Measurements from ENCODE around the gene ARGLU1. TPM values are rescaled to one million over a fixed set of nuclear protein-coding genes. Genes with fewer than 3 reads are reported as not detected.

The ARGLU1 gene
- total RNA-seq, 4 donors from 2014 or later, result 95.4 to 233 (median 126) TPM

DNA sequence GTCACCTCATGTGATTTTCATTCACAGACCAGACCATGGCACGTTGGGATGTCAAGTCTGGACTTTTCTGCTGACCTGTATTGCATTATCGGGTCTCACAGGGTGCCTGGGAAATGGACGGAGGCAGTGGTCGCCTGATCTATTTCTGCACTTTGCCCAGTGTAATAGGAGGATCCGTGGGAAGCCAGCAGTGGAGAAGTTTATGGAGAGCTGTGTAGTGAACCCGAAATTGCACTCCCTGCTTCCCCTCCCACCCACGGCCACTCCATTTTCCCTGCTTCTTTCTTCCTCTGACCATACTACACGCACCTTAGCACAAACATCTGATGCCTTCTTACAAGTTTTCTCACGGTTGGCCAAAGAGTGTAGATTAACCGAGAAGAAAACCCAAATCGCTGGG is 49.4 kb downstream of the ARGLU1 start:
- H3K4me3 ChIP-seq, result no peak overlapping the region
- TF ChIP-seq CTCF (IDR thresholded peaks at IDR 0.05), result no peak
- TF ChIP-seq POLR2A (IDR thresholded peaks at IDR 0.05), result no peak
- H3K9me3 ChIP-seq, result no peaks in the 10 kb centered on the region
- DNase-seq, result no peak
- no peaks in the 10 kb centered on the region for H3K27me3 ChIP-seq
- H3K36me3 ChIP-seq, result peaks cover 0 to 6% (median 0%) of the 10 kb centered on the region in 3 donors
- H3K27ac ChIP-seq, result no peak overlapping the region
- H3K4me1 ChIP-seq, result peaks cover 0 to 4% (median 0%) of the 10 kb centered on the region in 4 donors

DNA sequence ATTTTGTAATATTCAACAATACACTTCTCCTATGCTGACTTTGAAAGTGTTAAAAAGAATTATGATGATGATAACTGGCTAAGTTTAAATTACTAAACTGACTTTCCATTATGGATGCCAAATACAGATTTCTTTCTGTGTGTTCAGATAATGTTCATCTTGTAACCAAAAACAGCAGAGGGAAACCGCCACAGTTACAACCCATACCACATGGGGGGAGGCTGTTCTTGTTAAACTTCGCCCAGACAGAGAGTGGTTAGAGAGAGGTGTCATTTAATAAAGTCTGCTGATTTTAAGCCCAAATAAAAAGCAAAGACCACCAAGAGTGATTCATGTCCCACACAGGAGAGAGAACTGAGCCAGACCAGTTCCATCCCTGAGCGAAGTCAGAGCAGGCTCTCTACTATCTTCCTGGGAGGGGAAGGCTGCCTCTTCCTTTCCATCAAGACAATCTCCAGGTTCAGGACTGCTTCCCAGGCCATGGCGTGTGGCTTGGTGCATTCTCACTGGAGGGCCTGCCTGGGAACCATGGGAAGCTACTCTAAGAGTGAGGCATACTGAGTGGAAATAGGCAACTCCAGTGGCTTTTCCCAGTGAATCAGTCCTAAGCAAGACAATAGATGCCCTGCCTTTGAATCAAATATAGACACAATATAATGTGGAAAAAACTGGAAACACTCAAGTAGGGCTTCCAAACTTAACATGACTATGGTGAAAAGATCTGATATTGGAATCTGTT is 50.7 kb downstream of the ARGLU1 start:
- TF ChIP-seq POLR2A (IDR thresholded peaks at IDR 0.05) (no peak), CTCF (IDR thresholded peaks at IDR 0.05) (no peak)

GRCh38 chr13:106515635-106516254 is 52.2 kb downstream of the ARGLU1 start:
- H3K4me3 ChIP-seq, result no peak overlapping the region
- TF ChIP-seq CTCF (IDR thresholded peaks at IDR 0.05) (no peak), POLR2A (IDR thresholded peaks at IDR 0.05) (no peak)
- no peak overlapping the region for H3K27ac ChIP-seq
- peaks cover 0 to 9% (median 0%) of the 10 kb centered on the region in 3 donors for H3K36me3 ChIP-seq
- H3K9me3 ChIP-seq, result no peaks in the 10 kb centered on the region
- H3K4me1 ChIP-seq, result no peaks in the 10 kb centered on the region
- DNase-seq, result no peak
- H3K27me3 ChIP-seq, result no peaks in the 10 kb centered on the region

More for the DNA sequence above, 50.7 kb downstream of the ARGLU1 start:
- no peaks in the 10 kb centered on the region for H3K9me3 ChIP-seq
- H3K4me3 ChIP-seq, result no peak overlapping the region
- H3K36me3 ChIP-seq, result peaks cover 0 to 6% (median 0%) of the 10 kb centered on the region in 3 donors
- no peaks in the 10 kb centered on the region for H3K27me3 ChIP-seq
- no peak for DNase-seq
- no peak overlapping the region for H3K27ac ChIP-seq
- no peaks in the 10 kb centered on the region for H3K4me1 ChIP-seq

DNA sequence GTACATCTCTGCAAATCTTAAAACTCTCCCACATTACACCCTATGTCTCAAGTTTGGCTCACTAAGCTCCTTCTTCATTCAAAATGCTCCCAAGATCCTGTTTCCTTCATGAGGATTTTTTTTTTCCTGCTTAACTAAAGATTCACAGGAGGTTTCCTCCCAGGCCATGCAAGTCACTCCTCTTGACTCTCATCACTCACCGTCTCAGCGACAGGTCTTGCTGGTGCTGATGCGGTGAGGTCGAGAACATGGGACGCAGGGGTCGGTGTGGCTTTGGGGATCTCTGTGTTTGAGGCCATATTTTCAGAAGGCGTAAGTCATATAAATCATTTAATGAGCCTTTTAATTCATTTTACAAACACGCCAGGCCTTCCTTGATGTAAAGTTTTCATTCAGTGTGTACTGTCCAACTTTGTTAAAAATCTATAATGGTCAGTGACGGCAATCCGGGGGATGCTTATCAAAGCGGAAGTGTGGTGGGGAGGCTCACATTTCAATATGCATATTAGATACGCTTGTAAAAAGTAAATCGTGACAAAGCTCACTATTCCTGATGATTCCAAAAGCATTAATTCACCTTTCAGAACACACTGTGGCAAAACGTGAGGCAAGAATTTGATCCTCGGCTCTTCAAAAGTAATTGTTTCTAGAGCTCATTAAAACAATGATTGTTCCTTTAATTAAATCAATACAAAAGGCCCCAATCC is 52.9 kb downstream of the ARGLU1 start:
- no peak overlapping the region for H3K27ac ChIP-seq
- no peak overlapping the region for H3K4me3 ChIP-seq

More for the DNA sequence above, 52.9 kb downstream of the ARGLU1 start:
- no peak for DNase-seq
- H3K4me1 ChIP-seq, result no peaks in the 10 kb centered on the region
- H3K9me3 ChIP-seq, result no peaks in the 10 kb centered on the region
- no peaks in the 10 kb centered on the region for H3K27me3 ChIP-seq
- H3K36me3 ChIP-seq, result peaks cover 0 to 15% (median 0%) of the 10 kb centered on the region in 3 donors
- TF ChIP-seq CTCF (IDR thresholded peaks at IDR 0.05) (no peak), POLR2A (IDR thresholded peaks at IDR 0.05) (no peak)
